ENCODE results near the gene TCL1A.
A peak's percentile ranks its signal among the peaks of the same experiment; 100 is the strongest.

- TF ChIP-seq POLR2AphosphoS5 (IDR thresholded peaks at IDR 0.05; ENCODE audit: low read depth, low read length): no peak
- TF ChIP-seq POLR2A (IDR thresholded peaks at IDR 0.05; ENCODE audit: low read depth, low read length): no peak
- TF ChIP-seq SPI1 (IDR thresholded peaks at IDR 0.05; ENCODE audit: low read depth, low read length): peak; percentile 65
- TF ChIP-seq TAF1 (IDR thresholded peaks at IDR 0.05; ENCODE audit: low read depth, low read length): no peak
- TF ChIP-seq PAX5 (IDR thresholded peaks at IDR 0.05; ENCODE audit: insufficient read depth, low read length, severe bottlenecking): no peak
- TF ChIP-seq POU2F2 (IDR thresholded peaks at IDR 0.05; ENCODE audit: low read depth, low read length): no peak
Measured at GRCh38 chr14:95695913-95696312, 18.0 kb downstream of the TCL1A start.

All from GM12891 (cell line).